ENCODE data around the gene DPP3.

Gene DPP3

DNA sequence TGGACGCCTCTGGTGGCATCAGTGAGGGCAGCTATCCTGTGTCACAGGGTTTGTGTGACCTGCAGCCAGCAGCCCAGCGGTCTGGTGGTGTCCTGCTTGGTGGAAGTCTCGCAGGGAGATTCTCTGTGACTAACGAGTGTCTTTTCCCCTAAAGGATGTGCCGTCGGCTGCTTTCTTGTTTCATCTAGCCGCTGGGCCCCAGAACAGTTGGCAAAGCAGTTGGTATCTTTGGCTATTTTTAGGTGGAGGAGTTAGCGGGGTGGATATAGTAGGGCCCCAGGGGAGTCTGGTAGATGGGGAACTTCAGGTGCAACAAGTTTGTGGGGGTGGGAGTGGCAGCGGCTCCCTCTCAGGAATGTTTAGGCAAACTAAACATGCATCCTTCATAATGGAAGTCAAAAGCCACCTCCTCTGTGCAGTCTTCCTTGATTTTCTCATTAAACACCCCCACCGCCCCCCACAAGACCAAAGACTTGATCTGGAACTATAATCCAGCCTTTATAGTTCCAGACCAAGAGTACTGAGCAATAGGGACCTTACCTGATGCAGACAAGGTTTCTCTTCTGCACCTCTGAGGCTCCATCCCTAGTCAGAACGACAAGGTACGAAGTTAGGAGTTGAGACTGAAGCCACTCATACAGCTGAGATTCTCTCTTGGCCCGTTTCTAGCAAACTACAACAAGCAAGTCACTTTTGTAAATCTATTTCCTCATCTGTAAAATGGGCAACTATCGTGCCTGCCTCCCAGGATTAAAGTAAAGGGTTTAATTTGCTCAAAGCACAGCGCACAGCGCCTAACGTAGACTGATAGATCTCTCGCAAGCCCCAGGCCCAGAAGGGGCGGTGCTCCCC is 14.6 kb upstream of the DPP3 start:
- DNase-seq (ENCODE audit: low read depth in 2 of 2), result no peak

- peak; percentile 86 to 89 for DNase-seq (ENCODE audit: low read depth in 2 of 2)
Measured at GRCh38 chr11:66466225-66467033, 13.8 kb upstream of the DPP3 start, which contains the start of gene PELI3. TSS of gene PELI3 (plus strand) at chr11:66466905. CDS start at chr11:66468129, 1,224 bp downstream.

DNA sequence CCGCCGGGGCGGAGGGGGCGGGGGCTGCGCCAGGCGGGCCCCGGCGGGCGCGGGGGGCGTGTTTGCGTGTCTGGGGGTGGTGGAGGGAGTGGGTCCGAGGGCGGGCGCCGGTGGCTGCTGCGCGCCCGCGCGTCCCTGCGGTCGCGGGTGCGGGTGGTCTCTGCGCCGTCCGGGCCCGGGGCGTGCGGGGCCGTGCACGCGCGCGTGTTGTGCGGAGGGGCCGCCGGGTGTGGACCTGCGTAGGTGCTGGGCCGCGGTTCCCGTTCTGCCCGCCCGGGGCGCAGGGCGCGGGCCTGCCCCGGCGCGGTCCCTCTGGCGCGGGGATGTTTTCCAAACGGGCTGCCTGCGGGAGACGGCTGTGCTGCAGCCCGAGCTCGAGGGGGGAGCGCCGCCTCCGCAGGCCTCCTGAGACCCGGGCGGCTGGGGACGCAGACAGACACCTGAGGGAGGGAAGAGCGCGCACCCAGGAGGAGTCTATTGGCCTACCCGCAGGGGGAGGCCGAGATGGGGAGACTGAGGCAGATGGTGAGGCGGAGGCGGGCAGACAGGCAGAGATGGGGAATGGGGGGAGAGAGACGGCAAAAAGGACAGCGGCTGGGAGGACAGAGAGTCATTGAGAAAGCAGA is 13.1 kb upstream of the DPP3 start:
- DNase-seq (ENCODE audit: low read depth in 2 of 2), result peak in 1 of 2 donors; percentile 15

- DNase-seq (ENCODE audit: low read depth in 2 of 2), result no peak
Measured at GRCh38 chr11:66467756-66468155, 12.5 kb upstream of the DPP3 start.

DNA sequence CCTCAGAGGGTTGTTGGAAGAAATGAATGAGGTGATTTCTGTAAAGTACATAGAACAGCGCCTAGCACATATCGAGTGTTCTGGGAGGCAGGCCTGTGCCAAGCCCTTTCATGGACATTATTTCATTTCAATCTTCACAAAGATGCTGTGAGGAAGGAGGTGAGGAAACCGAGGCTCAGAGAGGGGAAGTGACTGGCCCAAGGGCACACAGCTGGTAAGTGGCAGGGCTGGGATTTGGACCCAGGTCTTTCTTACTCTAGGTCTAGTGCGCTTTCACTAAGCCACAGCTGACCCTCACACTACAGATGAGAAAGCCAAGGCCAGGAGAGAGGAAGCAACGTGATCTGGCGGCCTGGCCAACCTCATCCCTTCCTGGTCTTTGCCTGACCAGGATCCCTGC is 11.5 kb upstream of the DPP3 start:
- DNase-seq (ENCODE audit: low read depth in 2 of 2), result no peak

GRCh38 chr11:66469441-66469840 is 10.8 kb upstream of the DPP3 start:
- DNase-seq (ENCODE audit: low read depth in 2 of 2), result no peak

DNA sequence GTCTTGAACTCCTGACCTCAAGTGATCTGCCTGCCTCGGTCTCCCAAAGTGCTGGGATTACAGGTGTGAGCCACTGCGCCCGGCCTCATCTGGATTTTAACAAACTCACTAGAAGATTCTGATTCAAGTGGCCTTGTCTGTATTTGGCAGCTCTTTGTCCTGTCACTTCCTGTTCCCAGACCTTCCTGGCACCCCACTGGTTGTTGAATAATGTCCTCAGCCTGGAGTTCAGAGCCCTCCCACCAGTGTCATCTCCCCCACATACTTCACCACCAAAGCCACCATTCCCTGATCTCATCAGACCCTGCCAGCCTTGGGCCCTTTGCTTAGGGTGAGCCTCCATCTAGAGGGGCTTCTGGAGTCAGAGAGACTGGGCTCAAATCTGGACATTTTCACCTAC is 10.2 kb upstream of the DPP3 start:
- DNase-seq (ENCODE audit: low read depth in 2 of 2), result no peak

DNA sequence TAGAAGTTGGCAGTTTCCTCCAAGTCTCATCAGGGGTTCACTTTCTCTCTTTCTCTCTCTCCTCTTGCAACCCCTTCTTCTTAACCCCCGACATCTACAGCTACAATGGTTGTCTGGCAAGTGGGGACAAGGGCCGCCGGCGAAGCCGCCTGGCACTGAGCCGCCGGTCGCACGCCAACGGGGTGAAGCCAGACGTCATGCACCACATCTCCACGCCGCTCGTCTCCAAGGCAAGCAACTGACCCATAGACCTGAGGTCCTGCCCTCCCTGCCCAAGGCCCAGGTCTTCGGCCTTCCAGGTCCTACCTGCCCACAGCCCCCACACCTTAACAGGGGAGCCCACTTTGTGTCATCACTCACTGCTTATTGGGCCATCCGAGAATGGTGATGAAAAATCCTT is 9.1 kb upstream of the DPP3 start:
- no peak for DNase-seq (ENCODE audit: low read depth in 2 of 2)

- DNase-seq (ENCODE audit: low read depth in 2 of 2), result no peak
Measured at GRCh38 chr11:66472054-66472453, 8.2 kb upstream of the DPP3 start.

- no peak for DNase-seq (ENCODE audit: low read depth in 2 of 2)
Measured at GRCh38 chr11:66473167-66473566, 7.1 kb upstream of the DPP3 start.

GRCh38 chr11:66473608-66474515 is 6.4 kb upstream of the DPP3 start:
- no peak for DNase-seq (ENCODE audit: low read depth in 2 of 2)

DNA sequence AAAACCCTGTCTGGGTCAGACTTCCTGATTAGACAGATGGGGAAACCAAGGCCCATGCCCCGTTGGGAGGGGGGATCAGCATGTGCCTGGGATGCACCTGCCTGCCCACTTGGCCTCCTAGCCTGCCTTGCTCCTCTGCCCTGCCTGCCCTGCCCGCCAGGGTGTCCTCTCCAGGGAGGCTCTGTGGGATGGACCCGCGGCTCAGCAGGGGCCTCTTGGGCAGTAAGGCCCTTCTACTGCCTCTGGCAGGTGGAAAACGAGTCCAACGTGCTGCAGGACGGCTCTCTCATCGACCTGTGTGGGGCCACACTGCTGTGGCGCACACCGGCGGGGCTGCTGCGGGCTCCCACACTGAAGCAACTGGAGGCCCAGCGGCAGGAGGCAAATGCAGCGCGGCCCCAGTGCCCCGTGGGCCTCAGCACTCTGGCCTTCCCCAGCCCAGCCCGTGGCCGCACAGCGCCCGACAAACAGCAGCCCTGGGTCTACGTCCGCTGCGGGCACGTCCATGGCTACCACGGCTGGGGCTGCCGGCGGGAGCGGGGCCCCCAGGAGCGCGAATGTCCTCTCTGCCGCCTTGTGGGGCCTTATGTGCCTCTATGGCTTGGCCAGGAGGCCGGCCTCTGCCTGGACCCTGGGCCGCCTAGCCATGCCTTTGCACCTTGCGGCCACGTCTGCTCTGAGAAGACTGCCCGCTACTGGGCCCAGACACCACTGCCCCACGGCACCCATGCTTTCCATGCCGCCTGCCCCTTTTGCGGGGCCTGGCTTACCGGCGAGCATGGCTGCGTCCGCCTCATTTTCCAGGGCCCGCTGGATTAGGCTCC is 4.7 kb upstream of the DPP3 start:
- DNase-seq (ENCODE audit: low read depth in 2 of 2), result no peak

GRCh38 chr11:66476173-66476840 is 3.9 kb upstream of the DPP3 start:
- DNase-seq (ENCODE audit: low read depth in 2 of 2), result no peak

- no peak for DNase-seq (ENCODE audit: low read depth in 2 of 2)
Measured at GRCh38 chr11:66476841-66477251, 3.4 kb upstream of the DPP3 start.

GRCh38 chr11:66477263-66478201 is 2.7 kb upstream of the DPP3 start:
- DNase-seq (ENCODE audit: low read depth in 2 of 2), result no peak

DNA sequence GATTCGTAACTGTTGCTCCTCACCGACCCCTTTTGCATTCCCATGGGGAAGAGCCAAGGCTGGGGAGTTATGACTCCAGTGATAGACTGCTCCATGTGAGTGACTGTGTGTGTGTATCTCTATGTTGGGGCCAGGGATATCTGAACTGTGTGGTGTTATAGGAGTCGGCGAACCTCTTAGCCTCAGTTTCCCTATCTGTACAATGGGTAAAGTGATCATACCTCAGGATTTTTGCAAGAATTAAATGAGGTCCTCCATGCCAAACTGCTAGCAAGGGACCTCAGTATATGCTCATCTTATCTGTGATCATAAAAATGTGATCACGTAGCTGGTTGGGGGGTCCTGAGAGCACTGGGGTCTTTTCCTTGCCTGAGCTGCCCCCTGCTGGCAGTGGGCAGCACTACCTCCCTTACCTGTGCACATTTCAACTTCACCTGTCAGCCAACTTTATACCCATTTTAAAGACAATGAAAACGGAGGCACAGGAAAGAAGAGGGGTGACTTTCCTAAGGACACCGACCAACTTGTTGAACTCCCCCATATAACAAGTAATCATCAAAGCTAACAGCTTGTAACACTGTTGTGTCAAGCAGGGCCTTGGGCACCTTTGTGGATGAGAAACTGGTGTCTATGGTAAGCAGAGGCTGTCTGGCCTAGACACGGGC is 1.4 kb upstream of the DPP3 start:
- DNase-seq (ENCODE audit: low read depth in 2 of 2), result no peak

- no peak for DNase-seq (ENCODE audit: low read depth in 2 of 2)
Measured at GRCh38 chr11:66479394-66480116, 679 bp upstream of the DPP3 start.
